Activated CD4-positive, alpha-beta T cell treated with anti-CD3 and anti-CD28 coated beads, Interleukin-2, amount 50 U/mL, for 1 hour (primary cell): ENCODE data around the gene TMEM109.
"Not testable (repeated sequence)": the region's sequence is repeated elsewhere in the genome, so short reads cannot be mapped to it uniquely, and the experiment has no call there.

Experiments
- DNase-seq: peaks from one replicate; pipeline ENCODE4 v3.0.0-alpha.2; 2020

The TMEM109 gene

DNA sequence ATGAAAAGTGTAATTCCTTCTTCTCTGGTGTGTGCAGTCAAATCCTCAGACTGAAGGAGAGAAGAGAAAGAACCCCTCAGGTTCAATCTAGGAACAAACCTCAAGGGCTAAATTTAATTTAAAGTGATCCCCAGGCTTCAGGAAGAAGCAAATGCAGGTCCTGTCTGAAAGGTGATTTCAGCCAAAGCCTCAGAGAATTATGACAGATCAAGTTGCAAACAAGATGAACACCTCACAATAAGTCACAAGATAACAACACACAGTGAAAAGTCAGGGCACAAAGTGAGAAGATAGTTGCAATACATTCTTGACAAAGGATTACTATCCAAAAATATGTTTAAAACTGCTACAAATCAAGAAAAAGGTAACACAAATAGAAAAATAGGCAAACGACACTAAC, 34.9 kb upstream of the TMEM109 start:
- no peak for DNase-seq

DNA sequence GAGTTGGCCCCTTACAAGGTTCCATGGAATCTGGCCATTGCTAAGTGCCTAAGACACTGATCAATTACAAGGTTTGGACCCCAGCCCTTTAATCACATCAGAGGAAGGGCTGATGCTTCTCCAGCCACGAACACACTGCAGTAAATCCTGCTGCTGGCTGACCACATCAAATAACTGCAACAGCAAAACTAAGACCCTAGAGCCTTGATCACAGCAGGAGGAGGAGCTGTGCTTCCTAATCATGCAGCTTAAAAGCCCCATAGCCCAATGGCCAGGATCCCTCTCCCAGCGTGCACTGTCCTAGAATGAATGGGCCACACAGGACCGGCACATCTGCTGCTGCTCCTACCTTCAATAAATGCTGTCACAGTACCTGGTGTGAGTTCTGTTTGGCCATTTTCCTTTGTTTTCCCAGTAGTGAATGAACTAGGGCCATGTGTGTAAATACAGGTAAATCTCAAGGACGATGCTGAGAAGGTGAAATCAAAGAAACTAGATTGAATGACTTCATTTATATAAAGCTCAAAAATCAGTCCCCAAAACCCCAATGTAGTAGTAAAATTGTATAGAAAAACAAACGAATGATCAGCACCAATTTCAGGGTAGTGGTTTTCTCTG, 33.9 kb upstream of the TMEM109 start:
- no peak for DNase-seq

DNA sequence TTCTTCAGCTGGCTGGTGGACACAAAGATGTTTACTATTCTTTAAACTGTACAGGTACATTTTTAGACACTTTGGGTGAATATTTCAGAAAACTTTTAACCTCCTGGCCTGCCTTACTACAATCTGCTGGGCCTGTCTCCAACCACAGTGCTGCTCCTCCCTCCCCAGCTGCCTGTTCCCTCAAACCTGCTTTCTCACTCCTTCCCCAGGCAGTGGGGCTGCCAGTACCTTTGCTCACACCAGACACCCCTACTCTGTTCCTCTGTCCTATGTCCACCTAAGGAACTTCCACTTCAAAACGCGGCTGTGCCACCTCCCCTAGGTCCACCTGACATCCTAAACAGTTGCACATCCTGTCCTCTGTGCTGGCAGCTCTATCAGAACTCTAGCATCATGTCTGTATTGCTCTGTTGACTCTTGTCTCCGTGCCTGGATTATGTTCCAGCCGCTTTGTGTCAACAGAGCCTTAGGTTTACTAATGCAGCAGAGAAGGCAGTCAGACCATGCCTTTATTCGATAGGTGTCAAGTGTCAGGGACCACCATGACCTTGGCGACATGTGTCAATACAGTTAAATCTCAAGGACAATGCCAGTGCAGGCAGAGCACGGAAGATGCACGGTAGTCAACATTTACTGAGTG, 33.2 kb upstream of the TMEM109 start:
- DNase-seq = no peak

DNA sequence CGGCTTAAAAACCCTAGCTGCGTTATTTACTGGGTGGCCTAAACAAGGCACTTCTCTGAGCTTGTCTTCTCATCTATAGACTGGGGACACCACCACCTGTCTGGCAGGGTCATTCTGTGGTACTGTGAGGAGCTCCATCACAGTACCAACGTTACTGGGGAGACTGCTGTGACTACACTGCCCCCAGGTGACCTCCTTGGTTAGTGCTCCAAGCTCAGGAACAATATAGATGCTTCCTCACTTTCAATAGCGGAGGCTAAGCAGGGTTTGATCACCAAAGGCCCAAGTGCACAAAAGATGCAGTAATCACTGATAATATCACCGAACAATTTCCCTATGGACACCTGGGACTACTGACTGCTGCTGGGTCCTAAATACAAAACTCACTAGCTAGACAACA, 26.4 kb upstream of the TMEM109 start:
- DNase-seq = peak; percentile 24

DNA sequence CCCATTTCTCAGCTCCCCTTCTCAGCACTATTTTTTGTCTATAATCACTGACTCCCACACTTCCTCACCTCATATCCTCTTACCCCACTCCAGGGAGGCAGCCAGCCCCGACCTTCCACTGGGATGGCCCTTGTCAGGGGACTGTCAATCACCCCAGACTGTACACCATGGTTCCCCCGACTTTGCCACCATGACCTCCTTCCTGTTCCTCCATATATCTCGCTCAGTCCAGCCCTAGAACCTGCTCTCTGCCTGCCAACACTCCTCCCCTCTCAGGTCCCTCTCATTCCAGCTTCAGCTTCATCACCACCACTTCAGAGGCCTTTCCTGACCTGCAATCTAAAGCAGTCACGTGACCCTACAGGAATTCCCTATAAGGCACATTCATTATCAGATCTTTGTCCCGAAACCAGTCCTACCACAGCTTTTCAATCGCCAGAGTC, 24.1 kb upstream of the TMEM109 start:
- no peak for DNase-seq

DNA sequence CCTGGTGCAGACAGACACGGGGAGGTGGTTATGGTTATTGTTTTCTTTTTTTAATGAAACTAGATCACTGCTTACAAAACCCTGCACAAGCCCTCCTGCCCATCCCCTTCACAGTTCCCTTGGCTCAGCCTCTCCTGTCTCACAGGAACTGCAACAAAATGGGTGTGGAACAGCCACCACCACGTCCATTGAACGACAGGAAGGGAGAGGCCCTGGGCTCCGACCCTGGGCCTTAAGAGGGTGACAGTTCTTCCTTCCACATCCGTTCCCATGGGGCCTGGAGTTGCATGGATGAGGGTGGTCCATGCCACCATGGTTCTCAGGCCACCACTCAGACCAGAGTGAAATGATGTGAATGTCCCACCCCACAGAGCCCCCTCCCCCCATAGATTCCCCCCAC, 23.3 kb upstream of the TMEM109 start:
- no peak for DNase-seq

DNA sequence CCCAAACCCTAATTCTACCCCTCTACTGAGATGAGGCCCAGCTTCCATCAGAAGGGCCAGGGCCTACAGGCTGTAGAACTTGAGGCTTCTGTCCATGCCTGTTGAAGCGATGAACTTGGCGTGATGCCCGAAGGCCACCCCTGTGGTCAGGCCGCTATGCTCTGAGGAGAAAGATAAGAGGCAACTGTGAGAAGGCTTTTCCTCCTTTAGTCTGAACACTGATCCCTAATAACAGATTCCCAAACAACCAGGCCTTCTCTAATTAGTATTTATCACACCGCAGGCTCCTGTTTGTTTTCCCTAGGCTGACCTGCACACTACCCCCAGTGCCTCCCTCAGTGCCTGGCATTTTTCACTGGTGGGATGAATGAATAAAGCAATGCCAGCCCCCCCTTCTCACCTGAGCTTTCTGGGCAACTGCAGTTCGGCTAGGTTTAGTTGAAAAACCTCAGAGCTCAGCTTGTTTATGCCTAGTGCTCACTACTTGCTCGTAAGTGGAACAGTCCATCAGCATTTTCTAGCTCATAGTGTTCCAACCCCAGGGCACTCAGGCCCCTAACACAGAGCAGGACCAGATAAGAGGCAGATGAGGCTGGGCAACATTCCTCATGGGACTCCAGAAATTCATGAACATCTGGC, 22.7 kb upstream of the TMEM109 start:
- no peak for DNase-seq

DNA sequence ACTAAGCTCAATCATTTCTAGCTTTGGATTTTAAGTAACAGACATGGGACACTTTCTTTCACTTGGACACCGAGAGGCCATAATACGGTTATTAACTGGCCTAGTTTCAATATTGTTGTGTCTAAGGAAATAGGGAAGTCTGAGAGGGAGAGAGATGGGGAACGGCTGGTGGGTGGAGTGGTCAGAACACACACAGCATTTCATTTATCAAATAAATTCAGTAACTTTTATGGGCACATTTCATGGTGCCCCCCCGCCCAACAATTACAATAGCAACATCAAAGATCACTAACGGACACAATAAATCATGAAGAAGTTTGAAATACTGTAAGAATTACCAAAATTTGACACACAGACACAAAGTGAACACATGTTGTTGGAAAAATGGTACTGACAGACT, 18.3 kb upstream of the TMEM109 start:
- no peak for DNase-seq

DNA sequence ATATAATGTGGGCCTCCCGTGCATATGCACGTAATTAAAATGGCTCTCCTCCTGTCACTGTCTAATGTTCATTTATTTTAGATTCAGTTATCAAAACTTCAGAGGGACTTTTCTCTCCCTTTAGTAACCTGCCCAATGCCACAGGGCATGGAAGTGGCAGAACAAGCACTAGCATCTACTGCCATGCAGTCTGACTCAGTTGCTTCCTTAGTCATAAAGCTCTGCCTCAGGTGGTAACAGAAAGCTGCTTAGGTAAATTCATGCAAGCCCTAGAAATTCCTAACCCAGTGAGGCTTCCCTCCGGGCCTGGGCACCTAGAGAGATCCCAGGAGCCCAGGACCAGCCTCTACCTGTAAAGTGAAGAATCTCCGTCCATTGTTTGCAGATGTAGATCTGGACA, 16.5 kb upstream of the TMEM109 start:
- DNase-seq = no peak

DNA sequence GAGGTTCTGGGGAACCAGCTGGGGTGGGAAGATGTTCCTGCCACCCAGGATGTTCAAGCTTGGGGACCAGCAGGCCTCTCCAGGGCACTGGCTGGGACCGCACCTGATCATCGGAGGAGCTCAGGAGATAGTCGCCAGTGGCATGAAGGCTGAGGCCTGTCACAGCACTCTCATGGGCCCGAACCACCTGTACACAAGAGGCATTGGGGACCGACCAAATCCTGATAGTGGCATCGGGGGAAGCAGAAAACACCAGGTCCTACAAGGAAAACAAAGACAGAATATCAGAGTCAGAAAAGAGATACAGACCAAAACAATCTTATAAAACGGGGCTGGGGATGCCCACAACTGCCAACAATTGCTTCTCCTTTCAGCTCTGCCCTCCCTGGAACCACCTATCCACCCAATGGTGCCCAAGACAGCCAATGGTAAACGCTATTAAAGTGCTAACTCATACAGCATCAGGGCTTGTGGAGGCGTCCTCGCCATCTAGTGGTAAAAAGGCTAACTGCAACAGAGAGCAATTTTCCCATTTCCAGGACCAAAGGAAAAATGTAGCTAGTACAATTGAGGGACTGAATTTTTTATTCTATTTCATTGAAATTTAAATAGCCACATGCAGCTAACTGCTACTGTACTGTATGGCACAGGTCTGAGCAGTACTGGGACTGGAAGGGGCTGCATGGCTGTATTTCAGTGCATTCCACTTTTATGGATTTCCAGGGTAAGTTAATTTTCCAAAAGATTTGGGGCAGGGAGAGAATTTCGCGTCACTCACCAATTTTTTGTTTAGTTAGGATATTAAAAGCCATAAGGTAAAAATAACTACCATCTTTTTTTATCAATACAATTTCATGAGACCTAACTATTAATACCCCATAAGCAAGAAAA, 14.7 kb upstream of the TMEM109 start:
- no peak for DNase-seq

DNA sequence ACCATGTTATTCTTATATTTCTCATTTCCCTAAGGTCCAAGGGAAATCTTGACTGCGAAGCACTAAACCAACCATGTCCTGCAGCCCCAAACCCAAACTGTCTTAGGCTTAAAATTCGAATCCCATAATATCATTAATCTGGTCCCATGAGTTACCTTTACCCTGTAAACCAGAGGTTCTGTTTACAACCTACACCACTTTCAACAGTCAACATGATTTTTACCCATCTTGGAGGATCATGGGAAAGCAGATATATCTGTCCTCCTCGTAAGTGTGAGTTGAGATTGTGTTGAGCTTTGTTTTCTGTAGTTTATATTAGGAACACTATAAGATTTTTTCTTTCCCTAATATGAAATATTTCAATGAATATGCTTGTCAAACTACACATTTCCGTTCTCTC, 14.0 kb upstream of the TMEM109 start:
- DNase-seq = no peak

DNA sequence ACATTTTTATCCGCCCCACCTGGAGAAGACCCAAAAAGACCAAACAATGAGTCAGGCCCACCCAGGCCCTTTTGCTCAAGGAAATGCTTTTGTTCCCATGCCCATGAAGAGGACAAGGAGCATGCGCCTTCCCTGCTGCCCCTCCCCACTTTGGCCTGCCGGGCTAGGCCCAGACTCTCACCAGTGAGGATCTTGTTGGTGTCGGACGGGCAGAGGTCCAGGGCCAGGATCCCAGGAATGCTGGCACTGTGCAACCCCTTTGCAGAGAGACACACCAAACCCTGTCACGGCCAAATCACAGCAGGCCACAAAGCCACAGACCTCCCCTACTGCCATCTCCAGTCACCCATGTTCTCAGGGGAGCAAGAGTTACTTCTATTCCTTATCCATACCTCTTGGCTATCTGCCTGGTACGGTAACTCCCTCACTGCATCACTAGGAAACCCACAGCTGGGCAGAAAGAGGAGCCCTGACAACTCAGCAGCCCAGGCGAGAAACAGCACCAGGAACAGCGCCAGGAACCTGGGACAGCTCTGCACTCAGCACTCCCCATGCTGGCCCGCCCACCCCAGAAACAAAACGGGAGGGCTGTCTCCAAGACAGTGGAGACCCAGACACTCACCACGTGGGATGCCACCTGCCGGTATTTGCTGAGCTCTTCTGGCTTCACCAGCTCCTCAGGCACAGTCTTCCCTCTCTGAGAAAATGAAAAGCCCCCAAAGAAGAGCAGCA, 13.1 kb upstream of the TMEM109 start:
- DNase-seq = no peak

DNA sequence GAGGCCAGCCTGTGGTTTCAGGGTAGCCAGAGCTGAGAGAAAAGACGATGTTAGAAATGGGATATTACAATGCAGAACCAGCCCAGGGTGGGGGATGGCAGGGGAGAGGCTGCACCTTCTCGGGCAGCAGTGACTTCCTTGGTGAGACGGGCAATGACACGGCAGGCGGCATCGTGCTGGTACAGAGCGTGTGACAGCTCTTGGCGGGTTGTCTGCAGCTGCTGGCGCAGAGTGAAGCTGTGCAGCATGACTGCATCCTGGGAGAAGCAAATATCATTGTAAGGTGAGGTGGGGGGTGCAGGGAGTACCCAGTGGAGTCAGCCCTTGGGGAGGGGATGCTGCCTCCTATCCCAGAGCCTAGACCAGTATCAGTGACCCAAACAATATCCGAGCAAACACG, 11.3 kb upstream of the TMEM109 start:
- DNase-seq = no peak

DNA sequence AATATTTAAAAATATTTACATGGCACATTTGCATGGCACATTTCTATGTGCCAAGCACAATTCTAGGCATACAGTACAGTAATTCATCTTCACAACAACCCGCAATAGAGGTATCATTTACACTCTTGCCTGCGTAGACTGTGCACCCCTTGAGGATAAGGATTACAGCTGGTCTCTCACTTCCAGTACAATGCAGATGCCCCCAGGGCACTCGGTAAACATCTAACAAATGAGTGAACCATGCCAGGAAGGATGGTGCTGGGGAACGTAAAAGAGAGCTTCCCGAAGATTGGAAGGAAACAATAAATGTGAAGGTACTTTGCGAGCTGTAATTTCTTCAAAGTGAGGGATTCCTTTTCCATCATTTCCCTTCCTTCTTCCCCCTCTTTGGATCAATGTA, 8.9 kb upstream of the TMEM109 start:
- DNase-seq = no peak

DNA sequence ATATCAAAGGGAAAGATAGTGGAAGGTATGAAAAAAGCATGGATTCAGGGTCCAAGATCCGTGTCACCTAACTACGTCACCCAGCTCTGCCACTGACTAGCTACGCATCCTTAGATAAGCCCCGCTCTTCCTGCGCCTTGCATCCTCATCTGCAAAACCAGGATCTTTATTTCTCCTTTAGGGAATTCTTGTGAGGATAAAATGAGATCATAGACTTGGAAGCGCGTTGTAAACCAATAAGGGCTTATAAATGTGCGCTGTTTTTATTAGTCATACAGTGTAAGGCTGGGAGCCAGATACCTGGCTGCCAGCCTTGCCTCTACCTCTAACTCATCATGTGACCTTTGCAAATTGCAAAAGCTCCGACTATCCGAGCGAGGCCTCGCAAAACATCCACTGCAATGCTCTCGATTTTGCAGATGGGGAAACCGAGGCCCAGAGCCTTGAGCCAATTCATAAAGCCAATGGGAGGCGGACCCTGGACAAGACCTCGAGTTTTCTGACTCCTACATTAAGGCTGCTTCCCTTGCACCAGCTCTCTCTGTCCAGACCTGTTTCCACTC, 8.3 kb upstream of the TMEM109 start:
- no peak for DNase-seq

DNA sequence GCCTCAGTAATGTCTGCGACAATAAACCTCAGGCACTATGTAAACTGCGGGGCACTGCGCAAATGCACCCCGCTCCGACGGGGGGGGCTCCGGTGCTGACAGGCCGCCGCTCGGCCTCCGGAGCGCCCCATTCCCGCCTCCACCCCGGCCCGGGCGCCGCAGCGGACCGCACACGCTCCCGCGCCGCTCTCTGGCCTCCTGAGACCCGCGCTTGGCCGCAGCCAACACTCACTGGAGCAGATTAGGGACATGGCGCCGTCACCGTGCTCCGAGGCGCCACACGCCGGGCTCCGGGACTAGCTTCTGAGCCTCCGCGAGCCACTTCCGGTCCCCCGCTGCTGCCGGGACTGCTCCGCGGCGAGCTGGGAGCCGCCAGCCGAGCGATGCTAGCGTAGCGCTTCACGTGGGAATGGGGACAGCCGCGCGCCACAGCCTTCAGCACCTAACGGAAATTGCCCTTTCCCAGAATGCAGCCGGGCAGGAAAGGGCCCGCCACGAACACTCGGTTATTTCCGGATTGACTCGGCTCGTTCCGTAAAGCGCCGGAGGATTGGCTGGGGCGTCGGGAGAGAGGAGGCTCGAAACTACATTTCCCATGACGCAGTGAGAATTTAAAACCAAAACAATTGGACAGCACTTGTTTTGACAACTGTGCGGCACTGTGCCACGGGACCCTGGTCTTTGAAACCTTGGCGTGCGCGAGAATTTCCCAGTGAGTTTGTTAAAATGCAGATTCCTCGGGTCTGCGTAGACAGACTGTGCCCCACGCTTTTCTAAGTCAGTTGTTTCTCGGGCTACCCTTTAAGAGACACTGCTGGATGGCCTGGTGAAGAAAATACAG, 7.6 kb upstream of the TMEM109 start, which contains the start of gene PRPF19:
Gene PRPF19, minus strand, starts transcription at position 454 of the 841 bp plus-strand sequence. Its CDS starts 203 bp downstream, at position 251.
- peak; percentile 99 for DNase-seq

DNA sequence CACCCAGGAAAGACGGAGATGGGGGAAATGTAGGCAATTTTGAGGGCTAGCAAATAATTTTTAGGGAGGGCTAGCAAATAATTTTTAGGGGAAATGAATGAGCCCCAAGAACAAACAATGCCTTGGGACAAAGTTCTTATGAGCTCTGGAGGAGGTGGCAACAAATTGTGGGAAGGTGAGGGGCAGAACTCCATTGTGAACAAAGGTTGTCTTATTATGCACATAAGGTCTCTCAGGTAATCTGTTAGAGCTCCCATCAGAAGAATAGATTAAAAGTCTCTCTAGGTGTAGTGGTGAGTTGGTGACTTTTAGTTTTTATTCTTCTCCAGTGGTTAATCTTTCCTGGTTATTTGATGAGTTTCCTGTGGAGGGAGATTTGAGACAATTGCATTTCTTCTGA, 5.2 kb upstream of the TMEM109 start:
- no peak for DNase-seq

DNA sequence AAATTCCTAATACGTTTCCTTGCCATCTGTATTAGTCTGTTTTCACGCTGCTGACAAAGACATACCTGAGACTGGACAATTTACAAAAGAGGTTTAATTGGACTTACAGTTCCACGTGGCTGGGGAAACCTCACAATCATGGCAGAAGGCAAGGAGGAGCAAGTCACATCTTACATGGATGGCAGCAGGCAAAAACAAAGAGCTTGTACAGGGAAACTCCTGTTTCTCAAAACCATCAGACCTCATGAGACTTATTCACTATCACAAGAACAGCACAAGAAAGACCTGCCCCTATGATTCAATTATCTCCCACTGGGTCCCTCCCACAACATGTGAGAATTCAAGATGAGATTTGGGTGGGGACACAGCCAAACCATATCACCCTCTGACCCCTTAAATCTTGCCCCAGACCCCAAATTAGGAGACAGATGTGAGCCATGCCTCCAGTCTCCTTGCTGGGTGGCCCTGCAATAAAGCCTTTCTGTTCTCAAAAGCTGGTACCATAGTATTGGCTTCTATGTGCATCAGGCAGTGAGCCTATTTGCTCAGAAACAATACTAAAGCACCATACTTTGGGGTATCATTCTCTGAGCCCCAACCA, 4.2 kb upstream of the TMEM109 start:
- DNase-seq = not testable (repeated sequence)

DNA sequence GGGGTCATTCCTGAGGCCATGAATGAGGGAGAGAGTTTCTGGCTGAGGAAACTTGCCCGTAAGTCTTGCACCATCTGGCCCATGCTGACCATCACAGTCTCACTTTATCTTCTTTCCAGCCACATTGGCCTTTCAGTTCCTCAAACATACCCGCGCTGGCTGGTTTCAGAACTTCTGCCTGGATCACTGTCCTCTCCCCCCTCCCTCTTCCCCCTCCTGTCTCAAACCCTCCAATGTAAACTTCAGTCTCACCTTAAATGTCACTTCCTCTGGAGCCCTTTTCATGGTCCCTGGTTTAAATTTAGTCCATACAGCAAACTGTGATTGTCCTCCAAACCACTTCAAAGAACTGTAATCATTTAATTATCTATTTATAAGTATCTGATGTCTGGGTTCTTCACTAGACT, 3.7 kb upstream of the TMEM109 start:
- no peak for DNase-seq

DNA sequence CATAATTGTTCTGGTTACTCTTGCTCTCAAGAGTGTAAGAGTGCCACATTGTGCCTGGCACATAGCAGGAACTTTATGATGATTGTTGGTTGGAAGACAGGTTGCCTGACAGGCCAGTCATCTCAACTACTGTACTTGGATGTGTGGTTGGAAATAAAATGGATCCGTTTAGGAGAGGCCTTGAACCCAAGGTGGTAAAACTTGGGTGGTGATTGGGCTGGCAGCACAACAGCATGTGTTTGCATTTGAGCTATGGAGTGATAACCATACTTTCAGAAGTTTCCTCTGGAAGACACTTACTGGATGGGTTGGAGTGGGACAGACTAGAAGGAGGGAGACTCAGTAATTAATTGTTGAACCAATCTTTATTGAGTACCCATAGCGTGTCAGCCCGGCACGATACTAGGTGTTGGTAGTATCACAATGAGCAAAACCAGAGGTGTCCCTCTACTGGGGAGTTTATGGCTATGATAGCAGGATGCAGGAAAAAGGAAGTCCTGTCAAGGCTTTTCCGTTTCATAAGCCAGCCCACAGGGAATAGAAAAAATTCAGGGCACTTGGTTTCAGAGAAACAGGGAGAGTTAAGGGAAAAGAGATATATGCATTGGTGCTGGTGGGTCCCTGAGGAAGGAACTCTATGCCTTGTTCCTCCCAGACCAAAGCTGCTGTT, 3.1 kb upstream of the TMEM109 start:
- DNase-seq = no peak
